Activated CD8-positive, alpha-beta memory T cell treated with anti-CD3 and anti-CD28 coated beads for 48 hours (primary cell): Measurements from ENCODE around the gene SDHAF2.
A peak's percentile ranks its signal among the peaks of the same experiment; 100 is the strongest.
"Not testable (repeated sequence)": the region's sequence is repeated elsewhere in the genome, so short reads cannot be mapped to it uniquely, and the experiment has no call there.

Source experiments
- DNase-seq, 3 experiments: peaks; one replicate each; pipeline ENCODE4 v3.0.0-alpha.2; 2020; ENCODE audit warnings: low read depth in 2 of 3, low spot score in 2 of 3

SDHAF2 gene

GRCh38 chr11:61422226-61422625, 7.7 kb upstream of the SDHAF2 start:
- DNase-seq, result no peak

- DNase-seq, result no peak
Observed at GRCh38 chr11:61425367-61426131, 4.4 kb upstream of the SDHAF2 start.

- DNase-seq, result peak; percentile 45 to 63 (median 55)
Observed at GRCh38 chr11:61429346-61429690, 606 bp upstream of the SDHAF2 start.

GRCh38 chr11:61430839-61431238, 915 bp downstream of the SDHAF2 start:
- DNase-seq, result not testable (repeated sequence)

GRCh38 chr11:61437496-61437895, 7.6 kb downstream of the SDHAF2 start:
- DNase-seq, result no peak

- DNase-seq, result no peak
Observed at GRCh38 chr11:61439615-61440014, 9.7 kb downstream of the SDHAF2 start.

- DNase-seq, result no peak
Observed at GRCh38 chr11:61442616-61443015, 12.7 kb downstream of the SDHAF2 start.

- DNase-seq, result no peak
Observed at GRCh38 chr11:61445516-61445915, 15.6 kb downstream of the SDHAF2 start.

- DNase-seq, result peak; percentile 15 to 61 (median 46)
Observed at GRCh38 chr11:61446211-61446651, 16.3 kb downstream of the SDHAF2 start.

- DNase-seq, result no peak
Observed at GRCh38 chr11:61447601-61448551, 18.0 kb downstream of the SDHAF2 start.

GRCh38 chr11:61448552-61448927, 18.6 kb downstream of the SDHAF2 start:
- DNase-seq, result no peak

GRCh38 chr11:61452825-61453224, 22.9 kb downstream of the SDHAF2 start:
- DNase-seq, result no peak

GRCh38 chr11:61453695-61454094, 23.8 kb downstream of the SDHAF2 start:
- DNase-seq, result no peak

- no peak for DNase-seq
Observed at GRCh38 chr11:61454520-61454919, 24.6 kb downstream of the SDHAF2 start.

- no peak for DNase-seq
Observed at GRCh38 chr11:61460474-61460881, 30.6 kb downstream of the SDHAF2 start.

- DNase-seq, result no peak
Observed at GRCh38 chr11:61460986-61461385, 31.1 kb downstream of the SDHAF2 start.

GRCh38 chr11:61467602-61468001, 37.7 kb downstream of the SDHAF2 start:
- not testable (repeated sequence) for DNase-seq

- DNase-seq, result no peak
Observed at GRCh38 chr11:61468002-61468401, 38.1 kb downstream of the SDHAF2 start.

GRCh38 chr11:61472282-61472681, 42.4 kb downstream of the SDHAF2 start:
- DNase-seq, result no peak

GRCh38 chr11:61472868-61473267, 42.9 kb downstream of the SDHAF2 start:
- no peak for DNase-seq

GRCh38 chr11:61473370-61474012, 43.6 kb downstream of the SDHAF2 start:
- DNase-seq, result no peak
